ENCODE data around the gene PLXNB2.

The PLXNB2 gene

GRCh38 chr22:50286701-50287318, 20.6 kb downstream of the PLXNB2 start:
- in situ Hi-C loops (cut with MboI; ENCODE audit: low sequenced_read_pairs, unreplicated experiment), result no loop called here
- DNase-seq (ENCODE audit: low spot score), result no peak
- no peak for TF ChIP-seq CTCF (IDR thresholded peaks at IDR 0.05; ENCODE audit: borderline replicate concordance, control extremely low read depth, extremely low read depth, insufficient read depth, missing control alignments)

- DNase-seq (ENCODE audit: low spot score), result no peak
- in situ Hi-C loops (cut with MboI; ENCODE audit: low sequenced_read_pairs, unreplicated experiment), result no loop called here
- no peak for TF ChIP-seq CTCF (IDR thresholded peaks at IDR 0.05; ENCODE audit: borderline replicate concordance, control extremely low read depth, extremely low read depth, insufficient read depth, missing control alignments)
Measured at GRCh38 chr22:50286275-50286674, 21.2 kb downstream of the PLXNB2 start.

GRCh38 chr22:50285568-50286229, 21.7 kb downstream of the PLXNB2 start:
- no peak for DNase-seq (ENCODE audit: low spot score)
- in situ Hi-C loops (cut with MboI; ENCODE audit: low sequenced_read_pairs, unreplicated experiment), result no loop called here
- no peak for TF ChIP-seq CTCF (IDR thresholded peaks at IDR 0.05; ENCODE audit: borderline replicate concordance, control extremely low read depth, extremely low read depth, insufficient read depth, missing control alignments)

GRCh38 chr22:50284479-50284878, 23.0 kb downstream of the PLXNB2 start:
- in situ Hi-C loops (cut with MboI; ENCODE audit: low sequenced_read_pairs, unreplicated experiment), result no loop called here
- TF ChIP-seq CTCF (IDR thresholded peaks at IDR 0.05; ENCODE audit: borderline replicate concordance, control extremely low read depth, extremely low read depth, insufficient read depth, missing control alignments), result no peak
- no peak for DNase-seq (ENCODE audit: low spot score)

- DNase-seq (ENCODE audit: low spot score), result no peak
- in situ Hi-C loops (cut with MboI; ENCODE audit: low sequenced_read_pairs, unreplicated experiment), result no loop called here
- no peak for TF ChIP-seq CTCF (IDR thresholded peaks at IDR 0.05; ENCODE audit: borderline replicate concordance, control extremely low read depth, extremely low read depth, insufficient read depth, missing control alignments)
Measured at GRCh38 chr22:50283821-50284220, 23.6 kb downstream of the PLXNB2 start.

- in situ Hi-C loops (cut with MboI; ENCODE audit: low sequenced_read_pairs, unreplicated experiment), result no loop called here
- DNase-seq (ENCODE audit: low spot score), result no peak
- TF ChIP-seq CTCF (IDR thresholded peaks at IDR 0.05; ENCODE audit: borderline replicate concordance, control extremely low read depth, extremely low read depth, insufficient read depth, missing control alignments), result no peak
Measured at GRCh38 chr22:50282361-50283155, 24.9 kb downstream of the PLXNB2 start.
